ENCODE results near the gene FMR1.

FMR1 gene

DNA sequence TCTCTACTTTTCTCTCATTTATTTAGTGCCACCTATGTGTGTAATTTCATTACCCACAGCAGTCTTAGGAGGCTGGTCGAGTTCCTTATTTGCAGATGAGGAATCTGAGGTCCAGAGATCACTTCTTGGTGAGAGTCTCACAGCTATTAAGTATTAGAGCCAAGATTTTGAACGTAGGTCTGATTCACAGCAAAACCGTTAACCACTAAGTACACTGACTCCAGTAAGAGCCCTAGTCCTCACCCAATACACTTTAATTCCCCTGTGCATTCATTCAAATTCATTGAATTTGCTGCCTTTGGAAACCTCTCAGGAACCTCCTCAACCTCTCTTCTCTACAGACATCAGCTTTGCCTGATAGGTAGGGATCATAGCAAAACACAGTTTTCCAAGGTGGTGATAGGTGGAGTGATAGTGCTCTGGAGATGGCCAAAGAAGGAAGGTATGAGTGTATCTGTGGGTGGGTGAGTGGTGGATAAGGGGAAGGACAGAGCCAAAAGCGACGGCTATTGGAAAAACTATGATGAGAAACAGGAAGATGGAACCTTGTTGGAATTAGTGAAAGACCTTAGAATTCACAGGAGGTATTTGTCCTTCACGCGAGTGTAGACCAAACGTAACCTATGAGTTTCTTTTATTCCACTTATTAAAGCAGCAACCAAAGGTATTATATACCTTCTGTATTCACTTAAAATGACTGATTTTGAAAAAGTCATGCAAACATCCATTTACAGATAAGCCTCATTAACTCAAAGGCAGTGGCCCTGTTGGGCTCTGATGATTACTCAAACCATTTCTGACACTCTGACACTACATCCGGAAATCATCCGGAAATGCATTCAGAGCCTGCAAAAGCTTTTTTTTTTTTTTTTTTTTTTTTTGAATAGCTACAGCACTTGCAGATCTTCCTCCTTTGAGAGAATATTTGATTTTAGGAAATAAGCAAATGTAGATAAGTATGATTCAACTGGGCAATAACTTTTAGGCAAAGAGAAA, 6.3 kb downstream of the FMR1 start:
- no peak for DNase-seq

DNA sequence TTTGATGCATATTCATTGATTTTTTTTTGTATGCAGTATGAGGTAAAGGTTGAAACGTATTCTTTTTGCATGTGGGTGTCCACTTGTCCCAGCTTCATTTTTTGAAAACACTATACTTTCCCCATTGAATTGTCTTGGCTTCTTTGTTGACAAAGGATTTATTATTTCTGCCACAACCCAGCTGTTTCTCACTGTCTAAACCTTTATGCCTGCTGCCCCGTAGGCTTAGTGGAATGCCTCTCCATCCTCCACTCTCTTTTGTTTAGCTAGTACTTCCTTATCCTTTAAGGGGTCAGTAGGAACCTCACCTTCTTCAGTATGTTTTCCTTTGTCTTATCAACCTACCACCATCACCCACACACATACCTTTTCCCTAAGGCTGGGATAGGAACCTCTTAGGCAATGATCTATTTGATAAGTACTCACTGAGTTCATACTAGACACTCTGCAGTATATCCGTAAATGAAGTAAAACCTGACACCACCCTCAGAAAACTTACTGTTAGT, 8.5 kb downstream of the FMR1 start:
- DNase-seq = no peak

DNA sequence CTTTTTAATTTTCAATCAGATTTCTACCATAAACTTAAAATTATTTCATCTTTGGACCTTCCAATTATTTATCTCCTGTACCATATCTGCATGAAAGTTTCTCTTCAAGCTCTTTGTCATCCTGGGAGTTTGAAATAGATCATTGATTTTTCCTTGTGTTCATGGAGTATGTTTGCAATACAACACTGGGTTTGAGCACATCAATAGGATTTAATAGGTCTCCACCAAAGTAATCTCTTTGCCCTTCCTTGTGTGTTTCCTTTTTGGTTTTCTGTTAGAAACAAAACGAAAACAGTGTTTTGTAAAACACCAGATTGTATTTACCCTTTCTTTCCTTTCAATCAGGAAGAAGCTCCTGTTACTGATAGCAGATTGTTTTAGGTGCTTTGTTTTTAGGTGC, 11.9 kb downstream of the FMR1 start:
- DNase-seq = no peak

DNA sequence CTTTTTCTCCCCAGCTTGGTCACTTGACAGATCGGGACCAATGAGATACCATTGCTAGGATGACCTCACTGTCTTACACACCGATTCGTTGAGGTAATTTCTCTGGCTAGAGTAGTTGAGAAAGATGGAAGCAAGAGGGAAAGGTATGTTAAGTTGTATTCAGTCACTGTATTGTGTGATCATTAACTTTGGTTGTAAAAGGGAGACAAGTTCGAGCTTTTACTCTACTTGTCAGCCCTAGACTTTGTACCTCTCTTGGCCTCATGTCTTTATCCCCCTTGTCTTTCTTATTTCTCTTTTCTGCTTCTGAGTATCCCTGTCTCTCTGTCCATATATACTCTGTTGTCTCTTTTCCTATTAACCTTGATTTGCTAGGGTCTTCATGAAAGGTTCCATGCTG, 15.5 kb downstream of the FMR1 start:
- no peak for DNase-seq

DNA sequence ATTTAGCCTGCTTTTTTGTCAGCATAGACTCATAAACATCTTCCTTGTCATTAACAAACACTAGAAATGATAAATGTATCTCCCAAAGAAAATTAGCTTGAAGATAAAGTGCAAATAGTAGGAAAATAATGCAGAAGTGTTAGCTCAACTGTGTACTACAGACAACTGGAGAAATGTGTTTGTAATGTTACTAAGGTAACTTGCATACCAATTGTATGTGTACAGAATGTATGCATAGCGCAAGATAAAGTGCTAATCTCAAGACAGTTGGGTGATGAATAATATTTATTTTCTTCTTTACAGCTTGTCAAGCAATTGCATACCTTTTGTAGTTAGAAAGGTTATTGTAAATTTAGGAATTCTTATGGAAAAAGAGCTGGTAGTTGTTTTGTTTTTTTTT, 22.1 kb downstream of the FMR1 start:
- no peak for DNase-seq

DNA sequence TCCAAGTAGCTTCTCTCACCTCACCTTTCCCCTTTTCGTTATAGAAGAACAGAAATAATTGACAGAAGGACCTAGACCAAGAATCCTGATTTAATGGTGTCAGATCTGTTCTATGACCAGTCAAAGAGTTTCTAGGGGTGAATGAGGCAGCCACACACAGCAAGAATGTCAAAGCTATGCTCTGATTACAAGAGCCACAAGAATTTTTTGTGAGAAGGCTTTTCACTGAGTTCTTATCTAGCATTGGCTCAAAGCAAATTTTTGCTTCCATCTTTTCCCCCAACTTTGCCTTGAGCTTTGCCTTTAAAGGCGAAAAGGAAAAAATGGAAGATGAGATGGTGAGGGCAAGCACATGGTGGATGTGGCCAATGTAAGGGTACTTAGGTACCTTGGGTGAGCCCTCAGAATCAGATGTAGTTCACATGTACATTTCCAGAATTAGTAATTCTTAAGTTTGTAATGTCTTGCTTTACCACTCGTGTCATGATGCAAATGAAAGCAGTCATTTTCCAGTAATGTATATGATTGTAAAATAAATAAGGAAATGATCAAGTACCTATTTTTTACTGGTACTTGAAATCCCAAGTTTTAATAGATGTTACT, 23.5 kb downstream of the FMR1 start:
- DNase-seq = no peak

DNA sequence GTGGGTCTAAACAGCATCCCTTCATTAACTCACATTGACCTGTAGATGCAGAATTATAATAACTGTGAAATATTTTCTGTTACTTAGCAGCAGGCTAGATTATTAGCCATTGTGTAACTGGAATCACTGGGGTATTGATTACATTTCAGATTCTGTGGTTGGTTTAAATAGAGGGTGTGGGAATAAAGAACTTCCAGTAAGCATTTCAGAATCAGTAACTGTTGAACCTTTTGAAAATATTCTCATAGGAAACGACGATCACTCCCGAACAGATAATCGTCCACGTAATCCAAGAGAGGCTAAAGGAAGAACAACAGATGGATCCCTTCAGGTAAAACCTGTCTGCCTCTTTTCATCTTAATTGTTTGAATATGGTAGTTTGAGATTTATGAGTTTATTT, 33.6 kb downstream of the FMR1 start:
- no peak for DNase-seq

DNA sequence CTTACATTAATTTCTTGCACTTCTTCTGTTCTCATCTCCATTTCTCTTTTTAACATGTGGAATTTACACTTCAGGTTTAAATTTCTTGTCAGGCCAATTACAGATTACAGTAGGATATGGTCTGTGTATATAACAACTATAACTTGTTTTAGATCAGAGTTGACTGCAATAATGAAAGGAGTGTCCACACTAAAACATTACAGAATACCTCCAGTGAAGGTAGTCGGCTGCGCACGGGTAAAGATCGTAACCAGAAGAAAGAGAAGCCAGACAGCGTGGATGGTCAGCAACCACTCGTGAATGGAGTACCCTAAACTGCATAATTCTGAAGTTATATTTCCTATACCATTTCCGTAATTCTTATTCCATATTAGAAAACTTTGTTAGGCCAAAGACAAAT, 36.8 kb downstream of the FMR1 start:
- DNase-seq = no peak

DNA sequence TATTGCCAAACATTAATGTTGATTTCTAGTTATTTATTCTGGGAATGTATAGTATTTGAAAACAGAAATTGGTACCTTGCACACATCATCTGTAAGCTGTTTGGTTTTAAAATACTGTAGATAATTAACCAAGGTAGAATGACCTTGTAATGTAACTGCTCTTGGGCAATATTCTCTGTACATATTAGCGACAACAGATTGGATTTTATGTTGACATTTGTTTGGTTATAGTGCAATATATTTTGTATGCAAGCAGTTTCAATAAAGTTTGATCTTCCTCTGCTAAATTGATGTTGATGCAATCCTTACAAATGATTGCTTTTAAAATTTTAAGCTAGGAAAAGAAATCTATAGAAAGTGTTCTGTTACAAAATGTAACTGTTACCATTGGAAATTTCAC, 38.6 kb downstream of the FMR1 start:
- DNase-seq = no peak

DNA sequence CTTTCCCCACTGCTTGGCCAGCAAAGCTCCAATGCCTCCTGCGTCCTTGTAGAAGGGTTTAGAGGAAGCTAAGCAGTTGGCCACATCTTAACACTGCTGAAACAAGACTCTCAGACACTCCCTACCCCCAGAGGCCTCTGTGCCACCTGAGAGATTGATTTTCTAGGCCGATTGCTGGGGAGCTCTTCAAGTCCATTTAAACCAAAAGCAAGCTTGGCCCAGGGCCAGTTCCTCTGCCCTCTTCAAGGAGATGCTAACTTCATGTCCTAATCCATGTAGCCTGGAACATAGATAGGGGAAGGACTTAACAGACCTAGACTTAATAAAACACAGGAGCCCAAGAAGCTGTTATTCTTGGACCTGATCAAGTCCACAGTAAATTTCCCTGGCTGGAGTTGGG, 42.3 kb downstream of the FMR1 start:
- no peak for DNase-seq

DNA sequence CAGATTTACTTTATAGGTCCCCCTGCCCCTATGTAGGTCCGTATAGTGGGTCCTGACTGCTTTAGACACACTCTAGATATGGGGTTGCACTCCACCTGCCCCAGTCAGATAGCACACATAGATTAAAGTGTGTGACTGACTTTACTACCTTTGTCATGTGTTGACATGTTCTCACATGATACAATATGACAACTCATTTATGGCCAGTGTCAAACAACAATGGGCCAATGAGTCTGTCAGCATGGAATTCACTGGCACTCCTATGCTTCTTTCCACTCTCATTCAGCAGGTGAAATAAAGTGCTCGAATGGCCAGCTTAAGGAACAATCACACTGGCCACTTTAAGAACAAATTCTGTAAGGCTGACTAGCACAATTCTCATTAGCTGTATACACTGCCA, 45.6 kb downstream of the FMR1 start:
- no peak for DNase-seq

DNA sequence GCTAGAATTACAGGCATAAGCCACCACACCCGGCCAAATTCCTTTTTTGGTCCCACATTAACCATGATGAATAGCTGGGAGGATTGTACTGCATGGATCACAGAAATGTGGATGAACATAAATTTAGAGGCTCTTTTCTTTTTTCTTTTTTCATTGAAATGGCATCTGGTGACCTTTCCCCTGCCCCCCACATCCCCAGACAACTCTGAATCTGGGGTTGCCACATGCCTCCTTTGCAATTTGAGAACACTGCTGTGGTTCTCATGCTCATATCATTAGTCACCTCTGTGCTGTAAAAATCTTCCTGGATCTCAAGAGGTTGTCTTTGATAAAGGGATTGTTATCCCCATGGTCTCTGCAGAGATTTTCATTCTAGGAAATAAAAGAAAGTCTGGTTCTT, 46.6 kb downstream of the FMR1 start:
- no peak for DNase-seq

DNA sequence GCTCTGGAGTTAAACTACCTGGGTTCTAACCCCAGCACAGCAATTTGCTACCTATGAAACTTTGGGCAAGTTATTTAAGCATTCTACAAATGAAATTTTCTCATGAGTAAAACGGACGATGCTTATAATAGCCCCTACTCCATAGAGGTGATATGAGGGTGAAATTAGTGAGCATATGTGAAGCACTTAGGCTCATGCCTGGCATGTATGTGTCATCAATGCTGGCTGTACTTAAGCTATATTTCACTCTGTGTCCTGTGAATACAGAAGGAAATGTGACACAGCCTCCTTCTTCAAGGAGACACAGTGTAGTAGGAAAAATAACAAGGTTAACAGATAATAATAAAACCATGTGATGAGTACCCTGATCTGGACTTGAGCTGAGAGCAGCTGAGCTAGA, 49.0 kb downstream of the FMR1 start:
- no peak for DNase-seq

DNA sequence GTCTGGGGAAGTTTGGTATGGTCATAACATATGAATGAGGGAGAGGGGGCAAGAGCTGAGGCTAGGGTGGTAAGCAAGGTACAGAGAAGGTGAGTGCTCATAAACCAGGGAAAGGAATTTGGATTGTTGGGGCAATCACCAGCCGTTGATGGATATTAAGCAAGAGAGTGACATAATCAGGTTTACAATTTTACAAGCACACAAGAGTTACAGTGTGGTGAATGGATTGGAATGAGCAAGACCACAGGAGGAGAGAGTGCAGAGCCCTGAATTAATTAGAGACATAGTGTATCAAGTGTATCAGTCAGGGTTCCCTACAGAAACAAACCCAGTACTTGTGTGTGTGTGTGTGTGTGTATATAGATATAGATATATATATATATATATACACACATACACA, 50.8 kb downstream of the FMR1 start:
- no peak for DNase-seq

DNA sequence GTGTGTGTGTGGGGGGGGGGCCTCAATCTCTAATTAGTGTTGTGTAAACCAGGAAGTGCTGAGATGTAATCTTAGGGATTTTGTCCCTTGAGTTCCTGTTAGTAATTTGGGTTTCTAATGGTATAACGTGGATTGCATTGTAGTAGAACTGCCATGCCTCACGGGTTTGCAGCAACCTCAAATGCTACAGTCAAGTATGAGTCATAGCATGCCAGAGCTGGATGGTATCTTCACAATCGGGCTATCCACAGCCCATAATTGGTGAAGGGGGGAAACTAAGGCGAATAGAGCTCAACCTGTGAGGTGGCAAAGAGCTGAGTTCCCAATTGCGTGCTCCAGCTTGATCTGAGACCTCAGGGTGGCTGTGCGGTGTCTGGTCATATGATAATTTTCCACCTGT, 67.2 kb downstream of the FMR1 start:
- no peak for DNase-seq

DNA sequence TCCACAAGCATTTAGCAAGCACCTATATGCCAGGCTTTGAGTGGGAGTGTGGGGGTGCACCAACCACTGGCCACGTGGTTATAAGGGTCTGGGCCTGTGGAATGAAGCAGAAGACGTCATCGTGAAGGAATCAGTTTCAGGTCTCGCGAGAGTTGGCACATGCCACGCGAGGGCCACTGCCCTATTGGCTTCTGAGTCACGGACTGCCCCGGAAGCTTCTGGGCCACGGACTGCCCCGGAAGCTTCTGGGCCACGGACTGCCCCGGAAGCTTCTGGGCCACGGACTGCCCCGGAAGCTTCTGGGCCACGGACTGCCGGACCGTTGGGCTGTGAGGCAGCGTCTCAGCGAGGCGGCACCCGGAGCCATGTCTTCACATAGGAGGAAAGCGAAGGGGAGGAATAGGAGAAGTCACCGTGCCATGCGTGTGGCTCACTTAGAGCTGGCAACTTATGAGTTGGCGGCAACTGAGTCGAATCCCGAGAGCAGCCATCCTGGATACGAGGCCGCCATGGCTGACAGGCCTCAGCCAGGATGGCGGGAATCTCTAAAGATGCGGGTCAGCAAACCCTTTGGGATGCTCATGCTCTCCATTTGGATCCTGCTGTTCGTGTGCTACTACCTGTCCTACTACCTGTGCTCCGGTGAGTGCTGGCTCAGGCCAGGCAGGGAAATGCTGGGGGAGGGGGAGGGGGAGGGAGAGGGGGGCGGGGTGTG, 69.5 kb downstream of the FMR1 start, which contains the start of gene FMR1NB:
Gene FMR1NB (plus strand): TSS at position 300 of the 715 bp plus-strand sequence. CDS start 66 bp downstream, at position 366.
- DNase-seq = no peak

All from activated CD8-positive, alpha-beta memory T cell treated with anti-CD3 and anti-CD28 coated beads, Interleukin-2, amount 50 U/mL, for 4 hours (primary cell).